Measurements from ENCODE around the gene CDS1. TPM values are rescaled to one million over a fixed set of nuclear protein-coding genes. Genes with fewer than 3 reads are reported as not detected.

Gene CDS1
- total RNA-seq, 1 donor from 2014 or later, result not detected

Other genes starting within 250 kb of the CDS1 start
- gene NKX6-1, start 83.8 kb upstream of the CDS1 start, total RNA-seq, result not detected in 2 replicates